ENCODE measurements around the gene GPR146.

The GPR146 gene

DNA sequence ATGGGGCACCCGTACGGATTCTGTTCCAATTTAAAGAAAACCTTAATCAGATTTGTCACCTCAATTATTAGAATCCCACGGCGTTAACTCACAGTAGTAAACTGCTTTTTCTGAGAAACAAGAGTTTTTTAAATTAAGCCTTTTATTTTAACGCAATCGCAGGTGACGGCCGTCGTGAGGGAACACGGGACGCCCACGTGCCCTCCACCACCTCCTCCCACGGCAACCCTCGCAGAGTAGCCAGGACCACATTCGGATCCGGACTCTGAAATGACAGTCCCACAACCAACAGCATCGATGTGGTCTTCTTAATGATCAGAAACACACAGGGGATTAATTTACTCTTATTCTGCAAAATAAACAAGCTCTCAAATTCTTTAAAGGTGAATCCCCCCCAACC, 22.0 kb upstream of the GPR146 start:
- no peak for TF ChIP-seq TAF1 (IDR thresholded peaks at IDR 0.05; ENCODE audit: borderline replicate concordance, insufficient read depth, low read length)
- no peak for TF ChIP-seq SIN3A (IDR thresholded peaks at IDR 0.05; ENCODE audit: borderline replicate concordance, insufficient read depth, low read length)
- TF ChIP-seq POLR2AphosphoS5 (IDR thresholded peaks at IDR 0.05; ENCODE audit: low read depth, low read length) = no peak
- TF ChIP-seq, protein P1, sequence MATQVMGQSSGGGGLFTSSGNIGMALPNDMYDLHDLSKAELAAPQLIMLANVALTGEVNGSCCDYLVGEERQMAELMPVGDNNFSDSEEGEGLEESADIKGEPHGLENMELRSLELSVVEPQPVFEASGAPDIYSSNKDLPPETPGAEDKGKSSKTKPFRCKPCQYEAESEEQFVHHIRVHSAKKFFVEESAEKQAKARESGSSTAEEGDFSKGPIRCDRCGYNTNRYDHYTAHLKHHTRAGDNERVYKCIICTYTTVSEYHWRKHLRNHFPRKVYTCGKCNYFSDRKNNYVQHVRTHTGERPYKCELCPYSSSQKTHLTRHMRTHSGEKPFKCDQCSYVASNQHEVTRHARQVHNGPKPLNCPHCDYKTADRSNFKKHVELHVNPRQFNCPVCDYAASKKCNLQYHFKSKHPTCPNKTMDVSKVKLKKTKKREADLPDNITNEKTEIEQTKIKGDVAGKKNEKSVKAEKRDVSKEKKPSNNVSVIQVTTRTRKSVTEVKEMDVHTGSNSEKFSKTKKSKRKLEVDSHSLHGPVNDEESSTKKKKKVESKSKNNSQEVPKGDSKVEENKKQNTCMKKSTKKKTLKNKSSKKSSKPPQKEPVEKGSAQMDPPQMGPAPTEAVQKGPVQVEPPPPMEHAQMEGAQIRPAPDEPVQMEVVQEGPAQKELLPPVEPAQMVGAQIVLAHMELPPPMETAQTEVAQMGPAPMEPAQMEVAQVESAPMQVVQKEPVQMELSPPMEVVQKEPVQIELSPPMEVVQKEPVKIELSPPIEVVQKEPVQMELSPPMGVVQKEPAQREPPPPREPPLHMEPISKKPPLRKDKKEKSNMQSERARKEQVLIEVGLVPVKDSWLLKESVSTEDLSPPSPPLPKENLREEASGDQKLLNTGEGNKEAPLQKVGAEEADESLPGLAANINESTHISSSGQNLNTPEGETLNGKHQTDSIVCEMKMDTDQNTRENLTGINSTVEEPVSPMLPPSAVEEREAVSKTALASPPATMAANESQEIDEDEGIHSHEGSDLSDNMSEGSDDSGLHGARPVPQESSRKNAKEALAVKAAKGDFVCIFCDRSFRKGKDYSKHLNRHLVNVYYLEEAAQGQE (IDR thresholded peaks at IDR 0.05; ENCODE audit: insufficient read depth in 1 of 2, low read depth in 2 of 2, low read length in 2 of 2) = no peak
- no peak for TF ChIP-seq FOXP2 (optimal IDR thresholded peaks at IDR 0.05; ENCODE audit: borderline replicate concordance, extremely low read depth, extremely low read length, insufficient read depth)

DNA sequence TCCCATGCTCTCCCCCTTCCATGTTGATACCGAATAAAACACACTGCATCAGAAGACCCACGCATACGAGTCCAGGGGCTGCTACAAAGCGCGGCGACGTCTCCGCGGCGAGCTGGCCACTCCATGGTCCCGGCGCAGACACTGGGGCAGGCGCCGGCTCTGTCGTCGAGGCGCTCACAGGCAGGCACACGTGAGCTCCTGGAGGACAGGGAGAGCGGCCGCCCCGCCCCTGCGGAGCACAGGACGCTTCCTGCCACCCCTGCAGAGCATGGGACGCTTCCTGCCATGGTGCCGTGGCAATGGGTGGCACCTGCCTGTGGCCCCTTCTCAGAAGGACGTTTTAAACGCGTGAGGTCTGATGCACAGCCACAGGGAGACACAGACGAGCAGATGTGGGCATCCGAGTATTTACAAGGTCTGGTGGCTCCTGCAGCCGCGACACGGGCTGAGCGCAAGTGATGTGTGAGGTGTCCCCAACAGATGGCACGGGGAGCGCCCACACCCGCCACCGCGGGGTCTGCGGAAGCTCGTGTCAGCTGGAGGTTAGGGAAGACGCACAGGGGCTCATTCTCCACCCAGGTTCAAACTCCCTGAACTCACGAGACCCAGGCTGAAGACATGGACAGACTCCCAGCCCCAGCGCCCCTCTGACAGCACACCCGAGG, 21.4 kb upstream of the GPR146 start:
- no peak for TF ChIP-seq FOXP2 (optimal IDR thresholded peaks at IDR 0.05; ENCODE audit: borderline replicate concordance, extremely low read depth, extremely low read length, insufficient read depth)
- TF ChIP-seq POLR2AphosphoS5 (IDR thresholded peaks at IDR 0.05; ENCODE audit: low read depth, low read length) = no peak
- no peak for TF ChIP-seq TAF1 (IDR thresholded peaks at IDR 0.05; ENCODE audit: borderline replicate concordance, insufficient read depth, low read length)
- TF ChIP-seq SIN3A (IDR thresholded peaks at IDR 0.05; ENCODE audit: borderline replicate concordance, insufficient read depth, low read length) = no peak
- TF ChIP-seq, protein P1 (IDR thresholded peaks at IDR 0.05; ENCODE audit: insufficient read depth in 1 of 2, low read depth in 2 of 2, low read length in 2 of 2) = no peak

DNA sequence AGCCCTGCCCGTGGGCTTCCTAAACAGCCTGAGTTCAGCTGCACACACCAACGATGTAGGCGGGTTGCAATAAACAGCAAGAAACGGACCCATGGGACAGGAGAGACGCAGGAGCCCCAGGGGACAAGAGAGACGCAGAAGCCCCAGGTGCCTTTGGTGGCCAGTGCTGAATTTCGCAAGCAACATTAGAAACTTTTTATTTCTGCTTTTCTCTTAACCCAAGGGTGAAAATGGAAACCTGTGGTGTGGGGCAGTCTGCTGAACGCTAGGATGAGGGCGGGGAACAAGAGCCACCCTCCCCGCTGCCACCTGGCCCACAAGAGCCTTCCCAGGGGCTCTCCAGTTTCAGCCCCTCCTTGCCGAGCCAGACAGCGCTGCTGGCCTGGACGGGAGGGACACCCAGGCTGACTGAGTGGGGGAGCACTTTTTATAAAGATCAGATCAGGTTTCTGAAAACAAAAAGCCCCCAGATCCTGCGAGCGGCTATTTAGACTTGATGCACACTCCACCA, 20.0 kb upstream of the GPR146 start:
- no peak for TF ChIP-seq FOXP2 (optimal IDR thresholded peaks at IDR 0.05; ENCODE audit: borderline replicate concordance, extremely low read depth, extremely low read length, insufficient read depth)
- no peak for TF ChIP-seq TAF1 (IDR thresholded peaks at IDR 0.05; ENCODE audit: borderline replicate concordance, insufficient read depth, low read length)

DNA sequence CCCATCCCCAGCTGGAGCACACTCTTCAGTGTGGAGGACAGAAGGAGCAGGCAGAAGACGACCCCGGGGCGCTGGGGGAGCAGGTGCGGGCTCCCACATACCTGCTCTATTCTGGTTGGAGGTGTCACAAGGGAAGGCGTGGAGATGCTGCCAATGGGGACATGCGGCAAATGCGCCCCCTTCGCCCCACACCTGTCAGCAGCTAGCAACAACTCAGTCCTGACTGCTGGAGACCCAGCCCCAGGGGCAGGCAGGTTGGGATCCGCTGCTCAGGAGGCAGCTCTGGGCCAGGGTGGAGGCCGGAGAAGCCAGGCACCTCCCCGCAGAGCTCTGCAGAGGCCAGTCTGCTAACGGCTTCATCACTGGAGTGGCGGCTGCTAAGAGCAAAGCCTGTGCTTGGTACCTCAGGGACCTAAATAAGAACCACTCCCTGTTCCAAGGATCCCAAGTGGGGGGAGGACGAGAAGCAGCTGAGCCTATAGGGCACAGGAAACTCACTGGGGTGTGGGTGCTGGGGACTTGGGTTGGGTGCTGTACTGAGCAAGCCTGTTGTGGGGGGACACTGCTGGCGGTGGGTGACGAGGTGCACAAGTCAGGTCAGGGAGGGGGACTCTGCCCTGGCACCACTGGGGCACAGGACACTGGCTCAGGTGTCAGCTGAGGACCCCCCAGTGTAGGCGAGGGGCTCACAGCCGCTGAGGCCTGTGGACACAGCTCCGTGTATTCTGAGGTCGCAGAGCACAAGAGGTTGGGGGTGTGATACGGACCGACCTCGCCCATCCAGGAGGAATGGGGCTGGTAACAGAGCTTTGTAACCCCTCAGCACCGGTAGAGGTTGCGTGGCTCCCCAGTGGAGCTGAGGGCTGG, 19.2 kb upstream of the GPR146 start:
- TF ChIP-seq, protein P1 (IDR thresholded peaks at IDR 0.05; ENCODE audit: insufficient read depth in 1 of 2, low read depth in 2 of 2, low read length in 2 of 2) = no peak
- TF ChIP-seq TAF1 (IDR thresholded peaks at IDR 0.05; ENCODE audit: borderline replicate concordance, insufficient read depth, low read length) (no peak), SIN3A (IDR thresholded peaks at IDR 0.05; ENCODE audit: borderline replicate concordance, insufficient read depth, low read length) (no peak), POLR2AphosphoS5 (IDR thresholded peaks at IDR 0.05; ENCODE audit: low read depth, low read length) (no peak), FOXP2 (optimal IDR thresholded peaks at IDR 0.05; ENCODE audit: borderline replicate concordance, extremely low read depth, extremely low read length, insufficient read depth) (no peak)

DNA sequence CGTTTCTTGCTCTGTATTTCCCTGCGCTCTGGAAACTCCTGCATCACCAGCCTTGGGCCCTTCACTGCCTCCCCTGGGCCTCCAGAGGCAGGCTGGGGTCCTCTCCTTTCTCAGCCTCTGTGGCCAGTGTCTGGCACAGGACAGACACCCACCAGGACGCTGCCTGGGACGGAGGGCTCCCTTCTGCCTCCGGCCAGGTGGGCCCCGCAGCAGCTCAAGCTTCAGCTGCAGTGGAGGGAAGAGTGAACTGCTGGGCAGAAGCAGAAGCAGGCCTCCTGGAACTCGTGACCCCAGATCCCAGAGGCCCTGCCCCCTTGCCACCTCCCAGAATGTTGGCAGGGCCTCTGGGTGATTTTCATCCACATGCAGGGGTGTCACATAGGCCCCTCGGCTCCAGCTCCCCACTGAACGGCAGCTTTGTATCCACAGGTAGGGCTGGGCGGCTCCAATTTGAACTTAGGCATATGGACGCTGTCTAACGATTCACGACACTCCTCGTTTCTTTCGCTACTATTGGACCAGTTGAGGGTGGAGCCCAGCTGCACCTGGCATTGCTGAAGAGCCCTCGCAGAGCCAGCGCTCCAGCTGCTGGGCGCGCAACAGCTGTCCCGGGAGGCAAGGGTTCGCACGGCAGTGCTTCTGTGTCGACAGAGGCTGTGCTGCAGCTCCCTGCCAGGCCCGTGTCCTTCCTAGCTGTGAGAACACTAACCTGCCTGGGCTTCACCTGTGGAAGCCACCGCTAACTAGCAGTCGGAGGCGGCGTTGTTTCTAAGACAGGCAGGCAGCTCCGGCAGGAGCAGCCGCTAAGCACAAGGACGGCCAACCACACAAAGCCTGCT, 18.4 kb upstream of the GPR146 start:
- TF ChIP-seq SIN3A (IDR thresholded peaks at IDR 0.05; ENCODE audit: borderline replicate concordance, insufficient read depth, low read length) = no peak
- TF ChIP-seq FOXP2 (optimal IDR thresholded peaks at IDR 0.05; ENCODE audit: borderline replicate concordance, extremely low read depth, extremely low read length, insufficient read depth) = no peak
- no peak for TF ChIP-seq TAF1 (IDR thresholded peaks at IDR 0.05; ENCODE audit: borderline replicate concordance, insufficient read depth, low read length)
- TF ChIP-seq, protein P1 (IDR thresholded peaks at IDR 0.05; ENCODE audit: insufficient read depth in 1 of 2, low read depth in 2 of 2, low read length in 2 of 2) = no peak
- no peak for TF ChIP-seq POLR2AphosphoS5 (IDR thresholded peaks at IDR 0.05; ENCODE audit: low read depth, low read length)

Measured in PFSK-1 (cell line).